Ovary (tissue), 3 donors: ENCODE measurements around the gene DRC7.

ENCODE experiments used
- CTCF ChIP-seq, 3 donors: fragments of 450-650 bp in 2 of 3; fragments of 200-600 bp in 1 of 3; IDR thresholded peaks; one replicate each; pipeline versions ENCODE4 v1.5.1 to v1.8.0; 2016 to 2022; ENCODE audit warnings: antibody characterized with exemption in 3 of 3, mild to moderate bottlenecking in 1 of 3
- EP300 ChIP-seq: sonication (generic); formaldehyde crosslinking; IDR thresholded peaks from one replicate; pipeline ENCODE4 v1.6.1; 2017; ENCODE audit warnings: antibody characterized with exemption
- POLR2A ChIP-seq: fragments of 450-650 bp; IDR thresholded peaks from one replicate; pipeline ENCODE4 v1.6.1; 2017; ENCODE audit warnings: antibody characterized with exemption, mild to moderate bottlenecking, moderate library complexity
- donor health status: DM: no; HTN: no; CAD: no.

- TF ChIP-seq CTCF (IDR thresholded peaks at IDR 0.05) (no peak), POLR2A (no peak), EP300 (no peak)
Measured at GRCh38 chr16:57695680-57696069, 1.1 kb downstream of the DRC7 start.
